ENCODE measurements around the gene RBM20. TPM values are rescaled to one million over a fixed set of nuclear protein-coding genes. Genes with fewer than 3 reads are reported as not detected.

RBM20 gene
- total RNA-seq, 1 experiment from 2014 or later = 16.5 TPM

DNA sequence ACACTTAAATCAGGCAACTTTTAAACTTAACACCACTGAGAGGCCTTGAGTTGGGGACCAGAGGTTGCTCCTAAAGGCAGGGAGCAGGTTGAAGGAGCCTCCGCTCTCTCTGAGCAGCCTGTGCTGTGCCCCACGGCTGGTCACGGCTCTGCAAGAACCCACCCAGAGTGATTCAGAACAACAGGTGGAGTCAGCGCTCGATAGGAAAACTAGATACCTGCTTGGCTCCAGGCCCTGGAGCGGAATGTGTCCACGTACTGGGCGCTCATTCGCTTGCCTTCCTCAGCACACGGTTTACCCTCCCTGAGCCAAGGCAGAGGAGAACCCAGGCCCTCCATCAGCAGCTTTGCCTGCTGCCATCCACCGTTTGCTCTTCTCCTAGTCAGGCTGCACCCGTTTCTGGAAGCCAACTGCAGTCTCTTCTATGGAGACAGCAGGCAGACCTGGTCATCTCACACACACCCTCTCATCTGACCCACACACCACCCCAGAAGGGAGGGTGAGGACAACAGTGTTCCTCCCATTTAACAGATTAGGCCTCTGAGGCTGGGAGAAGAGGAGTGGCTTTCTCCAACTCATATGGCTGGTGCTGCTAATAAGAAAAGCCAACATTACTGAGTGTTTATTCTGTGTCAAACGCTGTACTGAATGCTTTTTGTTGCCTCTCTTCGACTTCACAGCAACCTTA lies 189.9 kb downstream of the RBM20 start:
- Histone ChIP-seq H3K4me3 (no peak overlapping the region), H3K9me3 (replicated peaks) (no peaks in the 10 kb centered on the region), H3K36me3 (peaks cover 56% of the 10 kb centered on the region), H3K4me1 (replicated peaks) (no peaks in the 10 kb centered on the region), H3K27me3 (replicated peaks) (no peaks in the 10 kb centered on the region), H3K27ac (no peak overlapping the region)
- no peak for DNase-seq (ENCODE audit: low read depth in 1 of 2, low spot score in 2 of 2)

DNA sequence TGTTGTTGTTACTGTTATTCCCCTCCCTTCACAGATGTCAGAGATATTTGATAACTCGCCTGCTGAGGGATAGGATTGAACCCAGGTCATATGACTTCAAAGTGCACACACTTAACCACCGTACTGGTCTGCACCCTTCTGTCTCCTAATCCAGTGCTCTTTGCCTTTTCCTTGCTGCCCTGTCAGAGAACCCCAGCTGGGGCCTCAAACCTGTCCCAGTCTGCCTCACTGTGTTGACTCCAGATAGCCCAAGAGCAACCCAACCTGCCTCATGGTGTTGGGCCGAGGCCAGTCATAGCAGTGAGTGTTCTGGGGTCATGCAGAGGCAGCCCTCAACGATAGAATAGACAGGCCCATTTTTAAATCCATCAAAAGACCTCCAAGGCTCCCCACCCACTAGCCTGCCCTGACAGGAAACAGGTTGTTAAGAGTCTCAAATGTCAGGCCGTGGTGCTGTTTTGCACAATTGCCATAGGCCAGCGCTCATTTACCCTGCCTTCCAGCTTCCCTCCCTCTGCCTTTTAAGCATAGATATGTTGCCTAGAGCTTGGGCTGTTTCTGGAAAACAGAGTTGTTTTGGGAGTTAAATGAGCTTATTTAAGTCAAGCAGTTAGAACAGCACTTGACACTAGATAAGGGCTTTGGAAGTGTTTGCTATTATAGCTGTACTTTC lies 190.6 kb downstream of the RBM20 start:
- H3K36me3 ChIP-seq = peaks cover 52% of the 10 kb centered on the region

DNA sequence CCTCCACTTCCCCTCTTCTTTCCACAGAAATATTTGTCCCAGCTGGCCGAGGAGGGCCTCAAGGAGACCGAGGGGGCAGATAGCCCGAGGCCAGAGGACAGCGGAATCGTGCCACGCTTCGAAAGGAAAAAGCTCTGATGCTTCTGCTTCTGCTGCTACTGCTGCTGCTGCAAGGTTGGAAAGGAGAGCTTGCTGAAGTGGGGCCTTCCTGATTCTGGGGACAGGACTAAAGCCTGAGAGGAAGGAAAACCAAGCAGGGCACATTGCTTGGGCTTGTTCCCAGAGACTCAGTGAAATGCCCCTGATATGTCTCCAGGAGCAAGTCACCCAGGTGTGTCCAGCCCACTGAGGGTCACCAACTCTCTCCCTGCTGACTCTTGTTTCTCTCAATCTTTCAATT lies 191.7 kb downstream of the RBM20 start:
- H3K4me1 ChIP-seq (replicated peaks) = no peaks in the 10 kb centered on the region
- peaks cover 46% of the 10 kb centered on the region for H3K36me3 ChIP-seq
- no peak for DNase-seq (ENCODE audit: low read depth in 1 of 2, low spot score in 2 of 2)
- no peak overlapping the region for H3K27ac ChIP-seq
- no peaks in the 10 kb centered on the region for H3K27me3 ChIP-seq (replicated peaks)
- no peaks in the 10 kb centered on the region for H3K9me3 ChIP-seq (replicated peaks)
- H3K4me3 ChIP-seq = no peak overlapping the region

More for the DNA sequence above, 190.6 kb downstream of the RBM20 start:
- Histone ChIP-seq H3K9me3 (replicated peaks) (no peaks in the 10 kb centered on the region), H3K4me1 (replicated peaks) (no peaks in the 10 kb centered on the region), H3K27me3 (replicated peaks) (no peaks in the 10 kb centered on the region), H3K27ac (no peak overlapping the region), H3K4me3 (no peak overlapping the region)
- DNase-seq (ENCODE audit: low read depth in 1 of 2, low spot score in 2 of 2) = no peak

DNA sequence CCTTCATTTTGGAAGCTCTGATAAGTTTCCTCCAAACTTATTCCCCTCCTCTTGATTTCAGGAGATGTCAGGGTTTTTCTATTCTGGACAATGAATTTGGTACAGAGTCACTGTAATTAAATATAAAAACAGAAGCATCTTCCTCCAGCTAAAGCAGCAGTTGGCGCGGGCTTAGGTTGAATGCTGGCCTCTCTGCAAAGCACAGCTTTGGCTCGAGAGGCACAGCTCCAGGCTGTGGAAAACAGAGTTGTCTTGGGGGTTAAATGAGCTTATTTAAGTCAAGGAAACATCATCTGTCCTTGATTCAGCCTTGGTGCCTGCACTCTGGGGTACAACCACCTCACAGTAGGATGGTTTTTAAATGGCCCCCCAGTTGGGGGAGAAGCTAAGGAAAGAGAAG lies 192.6 kb downstream of the RBM20 start:
- H3K4me3 ChIP-seq = no peak overlapping the region
- H3K9me3 ChIP-seq (replicated peaks) = no peaks in the 10 kb centered on the region
- no peaks in the 10 kb centered on the region for H3K4me1 ChIP-seq (replicated peaks)
- H3K27ac ChIP-seq = no peak overlapping the region
- H3K27me3 ChIP-seq (replicated peaks) = no peaks in the 10 kb centered on the region
- peaks cover 37% of the 10 kb centered on the region for H3K36me3 ChIP-seq
- no peak for DNase-seq (ENCODE audit: low read depth in 1 of 2, low spot score in 2 of 2)

DNA sequence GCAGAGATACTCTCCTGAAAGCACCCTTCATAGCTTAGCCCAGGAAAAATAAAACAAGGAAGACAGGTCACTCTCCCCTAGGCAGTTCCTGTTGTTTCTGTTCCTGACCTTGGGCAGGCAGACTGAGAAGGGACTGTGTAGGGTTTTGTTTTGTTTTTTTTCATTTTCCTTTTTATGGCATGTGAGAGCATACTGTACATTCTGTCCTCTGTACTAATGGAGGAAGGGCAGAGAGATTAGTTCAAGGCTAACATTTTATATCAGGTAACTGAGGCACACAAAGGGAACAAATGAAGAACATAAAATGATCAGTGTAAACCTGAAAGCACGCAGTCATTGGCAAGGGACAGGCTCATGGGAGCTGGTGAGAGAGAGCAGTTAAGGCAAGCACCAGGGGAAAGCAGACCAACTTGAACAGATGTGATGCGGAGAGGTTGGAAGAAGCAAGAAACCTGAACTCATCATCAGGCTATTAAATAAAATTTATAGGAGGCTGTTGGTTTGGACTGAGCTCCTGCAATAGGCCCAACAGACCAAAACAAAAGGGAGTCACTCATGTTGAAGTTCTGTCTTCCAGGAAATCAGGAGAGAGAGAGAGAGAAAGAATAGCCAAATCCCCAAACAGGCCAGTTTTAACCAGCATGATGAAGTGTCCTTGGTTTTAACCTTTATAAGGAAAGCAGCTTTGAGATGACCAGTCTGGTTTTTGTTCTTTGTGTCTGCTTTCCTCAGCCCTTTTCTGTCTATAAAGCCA lies 193.5 kb downstream of the RBM20 start:
- no peak for DNase-seq (ENCODE audit: low read depth in 1 of 2, low spot score in 2 of 2)
- no peaks in the 10 kb centered on the region for H3K4me1 ChIP-seq (replicated peaks)
- no peak overlapping the region for H3K27ac ChIP-seq
- H3K27me3 ChIP-seq (replicated peaks) = no peaks in the 10 kb centered on the region
- H3K4me3 ChIP-seq = no peak overlapping the region
- no peaks in the 10 kb centered on the region for H3K9me3 ChIP-seq (replicated peaks)
- H3K36me3 ChIP-seq = peaks cover 32% of the 10 kb centered on the region

DNA sequence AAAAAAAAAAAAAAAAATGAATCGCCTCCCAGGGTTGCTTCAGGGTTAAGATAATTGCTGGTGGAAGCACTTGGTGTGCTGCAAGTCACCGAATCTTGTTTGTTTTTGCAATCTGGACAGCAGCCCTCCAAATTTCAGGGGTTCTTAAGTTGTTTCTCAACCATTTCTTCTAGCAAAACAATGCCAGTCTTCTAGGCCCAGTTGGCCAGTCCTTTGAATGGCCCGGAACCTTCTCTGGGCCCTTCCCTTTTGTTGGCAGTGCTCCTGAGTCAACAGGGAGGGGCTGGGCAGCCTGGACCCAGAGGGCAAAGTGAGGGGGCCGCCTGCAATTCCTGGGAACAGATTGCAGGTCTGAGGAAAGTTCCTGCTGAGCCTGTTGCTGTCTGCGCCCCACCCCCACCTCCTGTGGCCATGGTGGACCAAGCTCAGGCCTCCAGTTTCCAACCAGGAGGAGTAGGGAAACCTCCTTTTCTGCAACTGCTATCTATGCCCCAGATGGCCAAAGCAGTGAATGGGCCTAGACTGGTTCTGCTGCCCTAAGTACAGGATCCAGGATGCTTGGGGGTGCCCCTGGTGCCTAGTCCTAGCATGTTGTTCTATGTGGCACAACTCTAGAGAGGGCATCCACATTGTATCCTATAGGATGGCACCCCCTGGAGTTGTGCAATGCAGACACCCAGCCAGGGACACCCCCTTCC lies 196.2 kb downstream of the RBM20 start:
- no peaks in the 10 kb centered on the region for H3K9me3 ChIP-seq (replicated peaks)
- H3K36me3 ChIP-seq = peaks cover 20% of the 10 kb centered on the region
- no peaks in the 10 kb centered on the region for H3K27me3 ChIP-seq (replicated peaks)
- H3K4me3 ChIP-seq = no peak overlapping the region
- no peak for DNase-seq (ENCODE audit: low read depth in 1 of 2, low spot score in 2 of 2)
- H3K27ac ChIP-seq = no peak overlapping the region
- no peaks in the 10 kb centered on the region for H3K4me1 ChIP-seq (replicated peaks)

DNA sequence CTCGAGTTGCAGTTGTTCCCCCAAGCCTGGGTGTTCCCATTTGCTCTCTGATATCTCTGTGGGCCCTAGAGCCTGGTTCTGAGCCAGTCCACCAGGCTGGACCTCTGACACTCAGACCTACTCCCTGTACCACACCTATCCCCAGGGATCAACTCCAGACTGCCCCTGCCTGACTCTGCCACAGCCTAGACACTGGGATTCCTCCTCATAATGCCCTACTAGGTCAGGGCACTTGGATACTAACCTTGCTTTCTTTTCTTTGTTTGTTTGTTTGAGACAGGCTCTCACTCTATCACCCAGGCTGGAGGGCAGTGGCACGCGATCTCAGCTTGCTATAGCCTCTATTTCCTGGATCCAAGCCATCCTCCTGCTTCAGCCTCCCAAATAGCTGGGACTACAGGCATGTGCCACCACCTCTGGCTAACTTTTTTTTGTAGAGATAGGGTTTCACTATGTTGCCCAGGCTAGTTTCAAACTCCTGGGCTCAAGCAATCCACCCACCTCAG lies 196.8 kb downstream of the RBM20 start:
- Histone ChIP-seq H3K4me3 (no peak overlapping the region), H3K4me1 (replicated peaks) (no peaks in the 10 kb centered on the region), H3K9me3 (replicated peaks) (no peaks in the 10 kb centered on the region), H3K27me3 (replicated peaks) (no peaks in the 10 kb centered on the region), H3K27ac (no peak overlapping the region), H3K36me3 (peaks cover 13% of the 10 kb centered on the region)
- no peak for DNase-seq (ENCODE audit: low read depth in 1 of 2, low spot score in 2 of 2)

DNA sequence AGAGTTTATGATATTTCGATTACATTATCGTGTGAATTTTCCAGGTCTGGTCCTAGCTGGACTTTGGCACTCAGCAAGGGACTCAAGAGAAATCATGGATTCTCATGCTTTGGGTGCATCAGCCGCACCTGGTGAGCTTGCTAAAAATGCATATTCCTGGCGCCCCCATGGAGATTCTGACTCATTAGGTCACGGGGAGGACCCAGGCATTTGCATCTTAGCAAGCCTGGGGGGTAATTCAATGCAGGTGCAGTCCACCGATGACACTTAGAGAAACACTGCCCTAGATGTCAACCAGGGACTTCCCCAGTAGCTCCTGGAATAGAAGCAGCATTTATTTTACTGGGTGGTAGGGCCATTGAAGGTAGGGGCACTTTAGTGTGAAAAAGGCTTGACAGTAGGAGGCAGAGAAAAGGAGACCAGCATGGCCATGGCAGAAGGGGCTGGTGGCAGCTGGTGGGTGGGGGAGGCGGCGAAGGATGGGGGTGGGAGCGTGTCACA lies 197.7 kb downstream of the RBM20 start:
- Histone ChIP-seq H3K27ac (no peak overlapping the region), H3K9me3 (replicated peaks) (no peaks in the 10 kb centered on the region), H3K27me3 (replicated peaks) (no peaks in the 10 kb centered on the region), H3K36me3 (peaks cover 8% of the 10 kb centered on the region; the same call in 1 of the 2 replicates), H3K4me3 (no peak overlapping the region), H3K4me1 (replicated peaks) (no peaks in the 10 kb centered on the region)
- no peak for DNase-seq (ENCODE audit: low read depth in 1 of 2, low spot score in 2 of 2)

DNA sequence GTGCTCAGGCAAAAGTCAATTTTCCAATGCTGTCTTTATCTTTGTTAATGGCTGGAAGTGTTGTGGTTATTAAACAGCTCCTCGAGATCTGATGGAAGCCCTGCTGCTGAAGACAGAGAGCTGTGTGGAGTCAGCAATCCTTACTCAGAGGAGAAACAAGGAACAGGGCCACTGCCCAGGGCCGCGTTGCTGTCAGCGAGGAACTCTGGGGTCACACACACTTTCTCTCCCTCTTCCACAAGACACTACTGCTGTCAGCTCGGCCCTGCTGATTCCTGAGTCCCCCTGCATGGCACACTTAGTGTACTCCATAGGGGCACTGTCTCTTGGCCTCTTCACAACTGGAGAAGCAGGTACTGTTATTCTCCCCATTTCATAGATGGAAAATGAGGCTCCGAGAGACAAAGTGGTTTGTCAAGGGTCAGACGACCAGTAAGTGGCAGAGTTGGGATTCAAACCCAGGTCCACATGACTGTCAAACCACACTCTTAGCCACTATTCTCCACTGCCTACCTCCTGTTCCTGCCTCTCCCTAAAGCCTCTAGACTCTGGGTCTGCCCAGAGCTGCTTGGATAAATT lies 198.3 kb downstream of the RBM20 start:
- H3K27me3 ChIP-seq (replicated peaks) = no peaks in the 10 kb centered on the region
- no peak overlapping the region for H3K27ac ChIP-seq
- no peak overlapping the region for H3K4me3 ChIP-seq
- no peak for DNase-seq (ENCODE audit: low read depth in 1 of 2, low spot score in 2 of 2)
- no peaks in the 10 kb centered on the region for H3K4me1 ChIP-seq (replicated peaks)
- no peaks in the 10 kb centered on the region for H3K9me3 ChIP-seq (replicated peaks)
- peaks cover 5% of the 10 kb centered on the region; the same call in 1 of the 2 replicates for H3K36me3 ChIP-seq

DNA sequence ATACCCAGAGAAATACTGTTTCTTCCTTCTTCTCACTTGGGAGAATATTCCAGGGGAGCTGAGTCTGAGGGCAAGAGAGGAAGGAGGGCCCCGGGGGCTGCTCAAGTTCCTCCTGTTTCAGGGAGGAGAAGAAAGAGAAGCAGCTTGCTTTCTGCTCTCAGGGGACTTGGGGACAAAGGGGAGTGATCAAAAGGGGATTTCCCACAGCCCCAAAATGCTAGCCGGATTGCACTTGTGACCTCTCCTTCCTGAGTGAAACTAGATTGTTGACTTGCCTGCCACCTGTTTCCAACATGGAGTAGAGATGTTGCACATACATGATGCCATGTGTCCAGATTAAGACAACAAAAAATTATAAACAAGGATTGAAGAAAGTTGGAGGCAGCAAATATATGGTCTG lies 198.9 kb downstream of the RBM20 start:
- Histone ChIP-seq H3K36me3 (peaks cover 3% of the 10 kb centered on the region; the same call in 1 of the 2 replicates), H3K9me3 (replicated peaks) (no peaks in the 10 kb centered on the region), H3K4me1 (replicated peaks) (no peaks in the 10 kb centered on the region), H3K27me3 (replicated peaks) (no peaks in the 10 kb centered on the region), H3K27ac (no peak overlapping the region), H3K4me3 (no peak overlapping the region)
- no peak for DNase-seq (ENCODE audit: low read depth in 1 of 2, low spot score in 2 of 2)

DNA sequence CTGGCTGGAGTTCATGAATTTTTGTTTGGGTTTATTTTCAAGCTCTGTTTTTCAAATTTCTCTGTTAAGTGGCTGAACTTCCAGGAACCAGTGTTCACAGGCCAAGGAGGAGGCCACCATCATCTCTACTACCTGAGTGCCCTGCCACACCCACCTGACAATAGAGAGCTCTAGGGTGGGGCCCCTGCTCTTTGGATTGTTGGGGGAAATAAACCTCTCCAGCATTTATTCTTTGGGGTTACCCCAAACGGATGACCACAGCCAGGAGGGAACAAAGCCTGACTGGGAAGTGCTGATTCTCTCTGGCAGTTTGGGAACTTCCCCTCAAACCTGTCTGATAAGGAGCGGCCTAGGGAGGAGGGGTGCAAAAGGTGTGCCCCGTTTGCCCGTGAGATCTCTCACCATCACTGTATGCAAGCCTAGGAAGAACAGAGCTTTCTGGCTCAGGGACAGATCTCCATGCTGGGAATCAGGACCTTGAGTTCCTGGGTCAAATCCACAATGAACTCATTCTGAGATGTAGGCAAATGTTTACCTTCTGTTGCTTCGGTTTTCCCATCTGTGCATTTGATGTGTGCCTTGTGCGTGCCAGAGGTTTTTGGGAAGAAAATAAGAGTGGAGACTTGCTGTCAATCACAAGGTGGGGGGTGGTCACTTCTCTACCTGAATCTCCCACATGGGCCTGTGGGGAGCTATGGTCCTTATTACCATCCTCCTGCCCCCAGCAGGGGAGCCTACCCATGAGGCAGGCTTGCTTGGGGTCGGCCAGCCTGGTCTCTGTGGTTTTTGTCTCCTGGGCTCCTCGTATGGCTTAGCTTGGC lies 199.9 kb downstream of the RBM20 start:
- no peak overlapping the region for H3K27ac ChIP-seq
- H3K27me3 ChIP-seq (replicated peaks) = no peaks in the 10 kb centered on the region
- H3K4me1 ChIP-seq (replicated peaks) = no peaks in the 10 kb centered on the region
- H3K4me3 ChIP-seq = no peak overlapping the region
- H3K36me3 ChIP-seq = no peaks in the 10 kb centered on the region
- H3K9me3 ChIP-seq (replicated peaks) = no peaks in the 10 kb centered on the region
- DNase-seq (ENCODE audit: low read depth in 1 of 2, low spot score in 2 of 2) = no peak

DNA sequence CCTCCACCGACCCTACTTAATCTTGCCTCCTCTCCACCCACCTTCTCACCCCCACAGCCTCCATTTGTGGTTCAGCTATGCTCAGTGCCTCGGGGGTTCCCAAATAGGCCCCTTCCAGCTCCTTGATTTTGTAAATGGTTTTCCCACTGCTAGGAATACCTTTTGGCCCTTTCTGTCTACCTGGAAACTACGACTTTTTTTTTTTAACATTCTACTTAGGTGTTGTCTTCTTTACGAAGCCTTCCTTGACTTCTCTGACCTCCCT lies 200.4 kb downstream of the RBM20 start:
- no peak overlapping the region for H3K4me3 ChIP-seq
- H3K36me3 ChIP-seq = no peaks in the 10 kb centered on the region
- H3K9me3 ChIP-seq (replicated peaks) = no peaks in the 10 kb centered on the region
- H3K27ac ChIP-seq = no peak overlapping the region
- no peaks in the 10 kb centered on the region for H3K4me1 ChIP-seq (replicated peaks)
- no peaks in the 10 kb centered on the region for H3K27me3 ChIP-seq (replicated peaks)
- DNase-seq (ENCODE audit: low read depth in 1 of 2, low spot score in 2 of 2) = no peak
